Measurements from ENCODE around the gene U2AF1L4.

Gene U2AF1L4

GRCh38 chr19:35719402-35720162, 25.6 kb downstream of the U2AF1L4 start:
- TF ChIP-seq PATZ1 (CRISPR knock-in tag; IDR thresholded peaks at IDR 0.05; ENCODE audit: borderline replicate concordance) = no peak
- no peak for TF ChIP-seq RARB (CRISPR knock-in tag; IDR thresholded peaks at IDR 0.05)
- TF ChIP-seq BACH2 (CRISPR knock-in tag; IDR thresholded peaks at IDR 0.05; ENCODE audit: borderline replicate concordance) = no peak
- no peak for TF ChIP-seq ZNF70 (CRISPR knock-in tag; IDR thresholded peaks at IDR 0.05)
- TF ChIP-seq TCF4 (CRISPR knock-in tag; IDR thresholded peaks at IDR 0.05; ENCODE audit: borderline replicate concordance) = no peak
- no peak for TF ChIP-seq ZFP30 (CRISPR knock-in tag; IDR thresholded peaks at IDR 0.05)
- no peak for ATAC-seq

- no peak for ATAC-seq
- TF ChIP-seq RARB (CRISPR knock-in tag; IDR thresholded peaks at IDR 0.05) = no peak
- TF ChIP-seq PPARA (CRISPR knock-in tag; IDR thresholded peaks at IDR 0.05; ENCODE audit: borderline replicate concordance) = no peak
- no peak for TF ChIP-seq SNAI2 (CRISPR knock-in tag; IDR thresholded peaks at IDR 0.05)
- no peak for TF ChIP-seq ZNF8 (CRISPR knock-in tag; IDR thresholded peaks at IDR 0.05)
- TF ChIP-seq TSHZ2 (CRISPR knock-in tag; IDR thresholded peaks at IDR 0.05) = no peak
- TF ChIP-seq OSR1 (CRISPR knock-in tag; IDR thresholded peaks at IDR 0.05) = no peak
- TF ChIP-seq ZNF565 (CRISPR knock-in tag; conservative IDR thresholded peaks at IDR 0.05; ENCODE audit: low read depth) = no peak
- TF ChIP-seq TOX (CRISPR knock-in tag; IDR thresholded peaks at IDR 0.05; ENCODE audit: borderline replicate concordance) = no peak
- TF ChIP-seq ZFP30 (CRISPR knock-in tag; IDR thresholded peaks at IDR 0.05) = no peak
These were observed 26.7 kb downstream of the U2AF1L4 start for GRCh38 chr19:35718345-35719041.

- ATAC-seq = peak; percentile 69; the same call in 2 of the 3 replicates
These were observed 27.4 kb downstream of the U2AF1L4 start, which contains the start of gene KMT2B for GRCh38 chr19:35717665-35718344. Gene KMT2B, plus strand, starts transcription at chr19:35718003. Its CDS starts 16 bp downstream, at chr19:35718019.

More at GRCh38 chr19:35717665-35718344, 27.4 kb downstream of the U2AF1L4 start, which contains the start of gene KMT2B:
- TF ChIP-seq ZNF8 (CRISPR knock-in tag; IDR thresholded peaks at IDR 0.05) (no peak), TSHZ2 (CRISPR knock-in tag; IDR thresholded peaks at IDR 0.05) (peak; percentile 1; the same call in 1 of the 2 replicates)
